GM19395 (cell line): ENCODE results near the gene INA.

Experiments used
- ATAC-seq: cut with Tn5 transposase; IDR thresholded peaks from one replicate; pipeline ENCODE4 v1.9.1; 2021; ENCODE audit warnings: mild to moderate bottlenecking, moderate library complexity; ENCODE audit not compliant: unreplicated experiment

Gene INA

DNA sequence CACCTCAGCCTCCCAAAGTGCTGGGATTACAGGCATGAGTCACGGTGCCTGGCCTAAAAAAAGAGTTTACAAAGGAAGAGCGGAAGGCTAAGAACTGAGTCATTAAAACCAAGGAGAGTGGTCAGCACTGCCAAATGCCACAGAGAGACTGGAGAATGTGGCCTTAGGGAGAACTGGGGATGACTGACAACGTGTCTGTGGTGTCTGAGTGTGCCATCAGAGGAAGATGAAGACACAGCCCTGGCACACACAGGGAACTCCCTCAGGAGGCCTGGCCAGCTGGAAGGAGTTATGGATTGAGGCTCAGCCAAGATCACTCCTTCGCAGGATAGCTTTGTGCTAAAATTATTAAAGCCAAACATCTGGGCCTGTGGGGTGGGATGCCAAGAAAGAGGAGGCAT, 3.9 kb upstream of the INA start:
- ATAC-seq, result no peak

DNA sequence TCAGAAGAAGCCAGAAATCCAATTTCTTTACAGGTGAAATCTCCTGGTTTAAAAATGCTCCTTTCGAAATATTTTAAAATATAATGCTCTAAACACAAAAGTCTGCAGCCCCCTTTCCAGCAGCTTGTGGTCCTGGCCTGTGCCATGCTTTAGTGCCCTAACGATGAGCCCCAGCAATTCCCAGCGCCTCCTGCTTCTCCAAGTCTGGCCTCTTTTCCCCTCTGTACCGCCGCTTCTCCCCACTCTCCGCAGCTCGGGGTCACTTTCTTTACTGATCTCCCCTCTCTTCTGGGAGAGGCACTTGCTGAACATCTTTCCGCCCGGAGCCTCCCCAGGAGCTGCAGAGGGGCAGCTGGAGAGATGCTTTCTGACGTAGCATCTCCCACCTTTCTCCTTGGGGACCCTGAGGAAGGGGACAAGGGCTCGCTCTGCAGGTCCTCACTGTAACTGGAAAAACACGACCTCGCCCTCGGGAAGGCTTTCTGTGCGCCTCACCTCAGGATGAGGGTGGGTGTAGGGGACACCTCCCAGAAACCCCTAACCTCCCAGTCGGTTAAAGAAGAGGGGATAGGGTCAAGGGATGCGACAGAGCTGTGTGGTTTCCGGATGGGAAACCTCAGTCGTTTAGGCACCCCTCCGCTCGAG, 565 bp upstream of the INA start:
- ATAC-seq, result no peak

DNA sequence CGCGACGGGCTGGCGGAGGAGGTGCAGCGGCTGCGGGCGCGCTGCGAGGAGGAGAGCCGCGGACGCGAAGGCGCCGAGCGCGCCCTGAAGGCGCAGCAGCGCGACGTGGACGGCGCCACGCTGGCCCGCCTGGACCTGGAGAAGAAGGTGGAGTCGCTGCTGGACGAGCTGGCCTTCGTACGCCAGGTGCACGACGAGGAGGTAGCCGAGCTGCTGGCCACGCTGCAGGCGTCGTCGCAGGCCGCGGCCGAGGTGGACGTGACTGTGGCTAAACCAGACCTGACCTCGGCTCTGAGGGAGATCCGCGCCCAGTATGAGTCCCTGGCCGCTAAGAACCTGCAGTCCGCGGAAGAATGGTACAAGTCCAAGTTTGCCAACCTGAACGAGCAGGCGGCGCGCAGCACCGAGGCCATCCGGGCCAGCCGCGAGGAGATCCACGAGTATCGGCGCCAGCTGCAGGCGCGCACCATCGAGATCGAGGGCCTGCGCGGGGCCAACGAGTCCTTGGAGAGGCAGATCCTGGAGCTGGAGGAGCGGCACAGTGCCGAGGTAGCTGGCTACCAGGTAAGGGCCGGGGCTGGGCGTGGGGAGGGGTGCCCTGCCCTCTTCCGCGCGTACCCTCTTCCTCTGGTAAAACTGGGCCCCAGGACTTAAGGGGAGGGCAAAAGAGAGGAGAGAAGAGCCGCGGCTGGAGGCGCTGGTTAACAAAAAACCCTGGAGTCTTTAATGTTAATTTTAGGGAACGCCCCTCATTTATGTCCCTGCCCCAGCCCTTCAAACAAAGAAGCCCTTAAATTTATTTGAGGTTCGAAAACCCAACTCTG, 987 bp downstream of the INA start:
- ATAC-seq, result no peak

DNA sequence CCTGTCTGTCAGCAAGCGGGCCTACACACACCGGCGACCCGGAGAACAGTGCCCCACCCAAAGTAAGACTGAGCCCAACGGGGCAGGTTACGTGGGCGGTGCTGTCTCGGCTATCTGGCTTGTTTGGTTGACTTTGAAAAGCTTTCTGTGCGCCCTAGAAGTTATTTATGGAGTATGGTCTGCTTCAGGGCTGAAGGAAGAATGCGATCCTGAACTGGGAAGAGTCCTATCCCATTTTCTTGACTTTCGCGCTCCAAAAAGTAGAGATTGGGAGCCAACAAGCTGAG, 1.5 kb downstream of the INA start:
- no peak for ATAC-seq

GRCh38 chr10:103278862-103279298, 1.9 kb downstream of the INA start:
- ATAC-seq, result no peak

DNA sequence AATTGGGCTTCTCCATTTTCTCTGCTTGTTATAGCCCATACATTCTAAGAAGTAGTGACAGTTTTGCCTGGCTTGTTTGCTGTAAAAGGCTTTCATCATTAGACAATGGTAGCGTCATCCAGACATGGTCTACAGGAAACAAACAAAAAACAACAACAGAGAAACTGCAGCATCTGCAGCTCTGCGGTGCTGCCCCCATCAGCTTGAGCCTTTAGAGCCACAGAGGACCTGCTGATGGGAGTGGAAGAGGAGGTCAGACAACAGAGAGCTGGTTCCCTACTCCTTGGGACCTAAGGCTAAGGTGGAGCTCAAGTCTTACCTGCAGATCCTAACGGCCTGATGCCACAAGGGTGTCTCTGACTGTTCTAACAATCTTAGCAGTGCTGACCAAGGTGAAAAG, 3.1 kb downstream of the INA start:
- ATAC-seq, result no peak

DNA sequence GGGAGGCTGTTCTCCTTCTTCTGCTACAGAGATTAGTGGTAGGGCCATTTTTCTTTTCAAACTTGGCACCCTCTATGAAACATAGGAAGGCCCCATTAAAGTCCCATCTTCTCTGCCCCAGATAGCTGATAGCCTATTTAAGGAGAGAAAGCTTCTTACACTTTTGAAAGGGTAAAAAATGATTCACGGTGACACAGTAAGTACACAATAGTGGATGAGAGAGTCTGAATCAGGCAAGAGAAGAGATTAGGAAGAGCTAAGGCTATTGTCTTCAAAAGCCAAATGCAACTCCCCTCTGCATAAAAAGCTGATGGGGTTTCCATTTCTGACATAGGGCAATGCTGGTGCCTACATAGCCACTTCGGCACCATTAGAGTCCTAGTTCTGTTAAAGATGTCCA, 3.6 kb downstream of the INA start:
- ATAC-seq, result no peak

DNA sequence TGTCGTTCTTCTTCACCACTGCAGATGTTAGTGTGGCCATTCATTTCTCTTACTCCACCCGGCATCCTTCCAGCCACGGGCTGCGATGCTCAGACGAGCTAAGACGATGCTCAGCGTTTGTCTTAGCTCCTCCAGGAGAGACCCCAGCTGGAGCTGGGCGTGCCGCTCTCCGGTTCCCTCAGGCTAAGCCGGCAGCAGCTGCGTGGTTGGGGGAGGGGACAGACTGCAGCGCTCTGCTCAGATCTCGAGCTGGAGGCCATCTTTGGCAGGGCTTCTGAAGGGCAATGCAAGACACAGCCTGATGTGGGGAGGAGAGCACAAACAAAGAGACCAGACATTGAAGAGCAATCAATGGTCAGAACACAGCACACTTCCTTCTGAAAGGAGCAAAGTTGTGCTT, 4.8 kb downstream of the INA start:
- no peak for ATAC-seq

DNA sequence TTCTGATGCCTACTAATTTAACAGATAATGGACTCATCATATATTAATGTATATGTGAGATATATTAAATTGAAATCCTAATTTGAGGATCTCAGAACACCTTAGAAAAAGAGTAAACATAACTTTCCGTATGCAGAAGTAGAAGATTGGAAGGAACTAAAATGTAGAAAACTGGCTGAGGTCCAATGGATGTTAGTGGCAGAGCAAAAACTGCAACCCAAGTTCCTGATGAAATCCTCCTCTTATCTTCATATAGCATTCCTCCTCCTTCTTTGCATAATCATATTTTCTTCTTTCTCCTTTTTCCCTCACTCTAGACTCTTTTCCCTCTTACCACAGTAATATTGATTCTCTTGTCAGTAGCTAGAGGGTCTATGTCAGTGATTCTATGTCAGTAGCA, 6.0 kb downstream of the INA start:
- no peak for ATAC-seq

DNA sequence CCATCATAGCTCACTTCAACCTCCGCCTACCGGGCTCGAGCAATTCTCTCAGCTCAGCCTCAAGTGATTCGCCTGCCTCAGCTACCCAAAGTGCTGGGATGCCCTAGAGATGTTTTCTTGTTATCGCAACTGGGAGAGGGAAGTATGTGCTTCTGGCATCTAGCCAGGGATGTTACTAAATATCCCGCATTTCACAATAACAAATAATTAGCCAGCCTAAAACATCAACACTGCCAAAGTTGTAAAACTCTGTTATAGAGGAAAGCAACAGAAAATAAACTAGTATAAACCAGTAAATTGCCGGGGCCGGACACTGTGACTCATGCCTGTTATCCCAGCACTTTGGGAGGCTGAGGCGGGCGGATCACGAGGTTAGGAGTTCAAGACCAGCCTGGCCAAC, 7.2 kb downstream of the INA start:
- ATAC-seq, result no peak

DNA sequence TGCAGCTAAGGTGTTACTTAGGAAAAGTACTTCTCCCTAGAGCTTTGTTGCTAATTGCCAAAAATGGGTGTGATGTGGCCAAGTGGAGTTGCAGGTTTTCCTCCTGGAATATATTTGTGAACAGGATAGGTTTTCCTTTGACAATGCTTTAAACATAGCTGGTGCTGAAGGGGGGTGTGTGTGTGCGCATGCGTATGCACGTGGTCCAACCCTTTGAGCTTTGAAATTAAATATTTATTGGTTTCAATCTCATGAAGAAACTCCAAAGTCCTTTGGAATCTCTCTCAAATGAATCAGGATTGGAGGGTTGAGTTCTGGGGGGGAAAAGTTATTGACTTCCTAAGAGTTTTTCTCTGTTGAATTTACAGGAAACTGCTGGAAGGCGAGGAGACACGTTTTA, 11.1 kb downstream of the INA start:
- ATAC-seq, result no peak

GRCh38 chr10:103291588-103291987, 14.7 kb downstream of the INA start:
- ATAC-seq, result no peak

DNA sequence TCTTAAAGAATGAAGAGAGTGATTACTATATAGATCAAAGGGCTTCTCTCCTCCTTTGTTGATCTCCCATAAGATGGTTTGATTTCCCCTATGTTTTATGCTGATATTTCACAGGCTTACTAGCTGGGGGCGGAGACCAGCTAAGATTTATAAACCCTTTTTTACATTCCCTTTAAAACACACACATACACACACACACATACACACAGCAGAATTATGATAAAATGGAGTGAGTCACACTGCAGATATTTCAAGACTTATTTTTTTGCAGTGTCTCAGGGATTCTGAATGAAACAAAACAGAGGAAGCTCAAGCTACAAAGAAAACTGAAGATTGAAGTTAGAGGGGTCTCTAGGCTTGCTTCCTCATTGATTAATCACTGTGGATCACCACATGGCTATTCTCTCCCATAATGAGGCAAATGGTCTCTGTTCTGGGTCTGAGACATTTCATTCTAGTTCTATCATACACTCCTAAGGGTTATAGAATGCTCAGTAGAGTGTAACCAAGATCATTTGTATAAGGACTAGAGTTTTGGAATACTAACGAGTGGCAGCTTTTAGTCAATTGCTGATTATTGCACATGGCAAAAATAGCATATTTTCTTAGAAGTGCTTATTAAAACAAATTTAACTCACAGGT, 18.6 kb downstream of the INA start:
- no peak for ATAC-seq

GRCh38 chr10:103307594-103307993, 30.7 kb downstream of the INA start:
- no peak for ATAC-seq

DNA sequence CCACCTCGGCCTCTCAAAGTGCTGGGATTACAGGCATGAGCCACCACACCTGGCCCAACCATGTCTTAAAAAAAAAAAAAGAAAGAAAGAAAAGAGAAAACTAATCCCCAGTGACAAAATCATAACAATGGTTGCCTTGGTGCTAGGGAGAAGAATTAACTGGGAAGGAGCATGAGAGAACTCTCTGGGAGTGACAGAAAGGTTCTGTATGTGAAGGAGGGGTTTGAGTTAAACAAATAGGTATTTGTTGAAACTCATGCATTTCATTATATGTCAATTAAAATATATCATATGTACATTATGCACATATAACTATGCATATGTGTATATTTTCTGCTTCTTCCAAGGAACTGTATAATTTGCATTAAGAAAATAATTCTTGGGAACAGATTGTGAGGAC, 33.3 kb downstream of the INA start:
- no peak for ATAC-seq

DNA sequence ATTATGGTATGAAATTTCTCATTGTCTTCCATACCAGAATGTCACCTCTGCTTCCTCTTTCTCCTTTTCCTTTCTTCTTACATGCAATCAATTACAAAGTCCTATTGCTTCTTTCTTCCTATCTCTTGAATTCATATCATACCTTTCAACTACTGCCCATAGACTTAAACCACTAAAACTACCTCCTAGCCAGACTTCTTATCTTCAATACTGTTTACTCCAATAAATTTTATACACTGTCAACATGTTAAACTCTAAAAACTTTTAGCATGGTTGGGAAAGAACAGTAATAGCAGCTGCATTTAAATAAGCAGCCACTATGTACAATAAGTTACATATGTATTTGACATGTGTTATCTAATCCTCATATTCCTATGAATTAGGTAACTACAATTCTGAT, 39.1 kb downstream of the INA start:
- no peak for ATAC-seq

GRCh38 chr10:103327906-103328305, 51.0 kb downstream of the INA start:
- ATAC-seq, result no peak

DNA sequence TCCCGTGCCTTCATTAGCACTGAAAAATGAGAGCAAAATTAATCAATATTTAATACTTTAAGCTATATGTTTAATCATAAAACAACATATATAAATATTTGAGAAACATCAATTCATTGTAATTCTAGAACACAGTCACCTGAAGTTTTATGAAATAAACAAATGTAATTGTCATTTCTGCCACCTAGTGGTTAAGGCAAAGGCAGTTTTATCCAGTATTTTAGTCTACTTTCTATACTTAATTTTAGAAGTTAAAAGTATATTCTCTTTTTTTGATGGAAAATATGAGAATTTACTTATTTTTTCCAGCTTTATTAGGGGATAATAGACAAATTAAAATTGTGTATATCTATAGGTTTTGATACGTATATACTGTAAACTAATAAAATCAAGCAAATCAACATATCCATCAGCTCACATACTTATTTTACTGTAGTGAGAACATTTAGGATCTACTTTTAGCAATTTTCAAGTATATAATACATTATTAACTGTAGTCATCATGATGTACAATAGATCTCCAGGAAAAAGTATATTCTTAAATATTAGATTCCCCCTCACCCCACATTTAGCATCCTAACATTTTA, 57.1 kb downstream of the INA start:
- no peak for ATAC-seq

DNA sequence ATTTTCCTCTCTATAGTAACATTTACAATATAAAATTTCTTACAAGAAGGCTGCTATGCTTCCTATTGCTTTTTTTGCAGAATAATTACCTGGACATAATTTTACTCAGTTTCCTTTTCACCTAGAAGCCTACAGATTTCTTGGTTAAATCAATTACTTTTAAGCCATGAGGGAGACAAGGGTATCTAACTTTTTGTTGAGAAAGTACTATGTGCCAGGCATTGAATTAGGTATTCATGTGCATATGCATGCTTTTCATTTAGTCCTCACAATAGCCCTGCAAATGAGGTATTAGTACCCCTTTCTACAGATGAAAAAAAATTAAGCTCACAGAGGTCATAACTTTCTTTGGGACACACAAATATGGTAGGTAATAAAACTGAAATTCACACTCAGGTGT, 57.6 kb downstream of the INA start:
- no peak for ATAC-seq

GRCh38 chr10:103336370-103336769, 59.4 kb downstream of the INA start:
- no peak for ATAC-seq
